Mesendoderm (in vitro differentiated cells): Measurements from ENCODE around the gene NHEJ1.
A peak's percentile ranks its signal among the peaks of the same experiment; 100 is the strongest.

Experiments
- DNase-seq: peaks from one replicate; pipeline ENCODE4 v3.0.0; 2013
- H2AK5ac ChIP-seq: 2 replicates; pipeline ENCODE4 v1.6.1; 2013; ENCODE audit warnings: low read length, inconsistent platforms
- H2BK120ac ChIP-seq: 2 replicates; pipeline ENCODE4 v1.6.1; 2013; ENCODE audit warnings: low read depth, mild to moderate bottlenecking, low read length, moderate library complexity, mixed read lengths
- H2BK15ac ChIP-seq: replicated peaks from 2 replicates; pipeline ENCODE4 v1.6.1; 2013; ENCODE audit warnings: low read depth, mild to moderate bottlenecking, moderate library complexity
- H2BK5ac ChIP-seq: 2 replicates; pipeline ENCODE4 v1.6.1; 2013; ENCODE audit warnings: low read length, inconsistent platforms
- H3K18ac ChIP-seq: 2 replicates; pipeline ENCODE4 v1.6.1; 2013; ENCODE audit warnings: mild to moderate bottlenecking, low read length, mixed read lengths
- H3K23ac ChIP-seq: one replicate; pipeline ENCODE4 v1.6.1; 2013; ENCODE audit warnings: low read length
- H3K27ac ChIP-seq: 2 replicates; pipeline ENCODE4 v1.5.1; 2013; ENCODE audit warnings: low read depth, mild to moderate bottlenecking, inconsistent platforms, low read length, moderate library complexity
- H3K27me3 ChIP-seq: 2 replicates; pipeline ENCODE4 v1.6.1; 2013; ENCODE audit warnings: low read length, control low read depth, mild to moderate bottlenecking, inconsistent platforms; ENCODE audit not compliant: insufficient read depth, poor library complexity
- H3K36me3 ChIP-seq: 2 replicates; pipeline ENCODE4 v1.6.1; 2013; ENCODE audit warnings: low read length, inconsistent platforms; ENCODE audit not compliant: control insufficient read depth, insufficient read depth
- H3K4ac ChIP-seq: one replicate; pipeline ENCODE4 v1.6.1; 2013; ENCODE audit warnings: low read depth, mild to moderate bottlenecking, low read length, moderate library complexity
- H3K4me1 ChIP-seq: 2 replicates; pipeline ENCODE4 v1.6.1; 2013; ENCODE audit warnings: low read depth, low read length, inconsistent platforms; ENCODE audit not compliant: control insufficient read depth
- H3K4me2 ChIP-seq: 2 replicates; pipeline ENCODE4 v1.6.1; 2013; ENCODE audit warnings: low read length
- H3K4me3 ChIP-seq: 2 replicates; pipeline ENCODE4 v1.5.1; 2013; ENCODE audit warnings: mild to moderate bottlenecking, low read length
- H3K56ac ChIP-seq: one replicate; pipeline ENCODE4 v1.6.1; 2013; ENCODE audit warnings: low read length
- H3K79me1 ChIP-seq: 2 replicates; pipeline ENCODE4 v1.6.1; 2013; ENCODE audit warnings: low read length, inconsistent platforms
- H3K79me2 ChIP-seq: 2 replicates; pipeline ENCODE4 v1.6.1; 2013; ENCODE audit warnings: mild to moderate bottlenecking, low read length; ENCODE audit not compliant: control insufficient read depth, insufficient read depth
- H3K9ac ChIP-seq: 2 replicates; pipeline ENCODE4 v1.6.1; 2013; ENCODE audit warnings: low read length, inconsistent platforms
- H4K5ac ChIP-seq: one replicate; pipeline ENCODE4 v1.6.1; 2013; ENCODE audit warnings: low read length
- H4K8ac ChIP-seq: one replicate; pipeline ENCODE4 v1.6.1; 2013; ENCODE audit warnings: low read depth, mild to moderate bottlenecking, control low read depth, low read length, moderate library complexity
- WGBS: extraction: QIAGEN DNeasy Blood & Tissue Kit; methylation state at CpG from one replicate; pipeline ENCODE4 v1.1.7; 2013; ENCODE audit warnings: low lambda C conversion rate, missing lambda C conversion rate; ENCODE audit not compliant: insufficient coverage; ENCODE audit errors: extremely low coverage; 5-methylcytosine and 5-hydroxymethylcytosine counted together

The NHEJ1 gene

GRCh38 chr2:219112651-219113338 lies 47.8 kb downstream of the NHEJ1 start:
- Histone ChIP-seq H4K5ac (no peak overlapping the region), H3K36me3 (no peaks in the 10 kb centered on the region), H4K8ac (no peak overlapping the region), H3K4me3 (no peak overlapping the region), H2AK5ac (no peak overlapping the region), H2BK5ac (no peak overlapping the region), H3K27ac (no peak overlapping the region), H2BK120ac (no peak overlapping the region), H3K18ac (no peak overlapping the region), H3K4ac (no peak overlapping the region), H3K27me3 (no peaks in the 10 kb centered on the region), H3K79me2 (no peaks in the 10 kb centered on the region), H3K56ac (no peak overlapping the region), H3K79me1 (no peaks in the 10 kb centered on the region), H3K9ac (no peak overlapping the region), H3K23ac (no peak overlapping the region), H3K4me1 (no peaks in the 10 kb centered on the region), H3K4me2 (no peak overlapping the region), H2BK15ac (no peak overlapping the region)
- no CpG with 5 or more reads among the region's 9 CpGs for WGBS
- DNase-seq = no peak

GRCh38 chr2:219112062-219112406 lies 48.6 kb downstream of the NHEJ1 start:
- Histone ChIP-seq H3K18ac (no peak overlapping the region), H3K27ac (no peak overlapping the region)
- 100% methylated on average over 1 of the region's 2 CpGs for WGBS

GRCh38 chr2:219111375-219112061 lies 49.1 kb downstream of the NHEJ1 start:
- Histone ChIP-seq H2BK15ac (no peak overlapping the region), H3K27ac (no peak overlapping the region), H3K36me3 (no peaks in the 10 kb centered on the region), H4K8ac (no peak overlapping the region), H3K27me3 (no peaks in the 10 kb centered on the region), H3K79me1 (no peaks in the 10 kb centered on the region), H3K23ac (no peak overlapping the region), H3K4me1 (no peaks in the 10 kb centered on the region), H3K56ac (no peak overlapping the region), H3K4ac (no peak overlapping the region), H3K4me3 (no peak overlapping the region), H2BK5ac (no peak overlapping the region), H3K79me2 (no peaks in the 10 kb centered on the region), H4K5ac (no peak overlapping the region), H3K4me2 (no peak overlapping the region), H2BK120ac (no peak overlapping the region), H3K9ac (no peak overlapping the region), H2AK5ac (no peak overlapping the region), H3K18ac (no peak overlapping the region)
- no peak for DNase-seq
- WGBS = no CpG with 5 or more reads among the region's 5 CpGs

More at GRCh38 chr2:219112062-219112406, 48.6 kb downstream of the NHEJ1 start:
- Histone ChIP-seq H4K8ac (no peak overlapping the region), H2AK5ac (no peak overlapping the region), H3K4ac (no peak overlapping the region), H3K79me2 (no peaks in the 10 kb centered on the region), H2BK5ac (no peak overlapping the region), H3K23ac (no peak overlapping the region), H4K5ac (no peak overlapping the region), H3K4me1 (no peaks in the 10 kb centered on the region), H2BK15ac (no peak overlapping the region), H2BK120ac (no peak overlapping the region), H3K79me1 (no peaks in the 10 kb centered on the region), H3K4me2 (no peak overlapping the region), H3K56ac (no peak overlapping the region), H3K9ac (no peak overlapping the region), H3K27me3 (no peaks in the 10 kb centered on the region), H3K36me3 (no peaks in the 10 kb centered on the region), H3K4me3 (no peak overlapping the region)
- no peak for DNase-seq

GRCh38 chr2:219109471-219109870 lies 51.1 kb downstream of the NHEJ1 start:
- Histone ChIP-seq H3K79me2 (no peaks in the 10 kb centered on the region), H3K4me1 (no peaks in the 10 kb centered on the region), H3K23ac (no peak overlapping the region), H3K27ac (no peak overlapping the region), H3K9ac (no peak overlapping the region), H2BK120ac (no peak overlapping the region), H2AK5ac (no peak overlapping the region), H3K4ac (no peak overlapping the region), H3K56ac (no peak overlapping the region), H3K4me3 (no peak overlapping the region), H4K5ac (no peak overlapping the region), H4K8ac (no peak overlapping the region), H2BK5ac (no peak overlapping the region), H3K27me3 (no peaks in the 10 kb centered on the region), H2BK15ac (no peak overlapping the region), H3K79me1 (no peaks in the 10 kb centered on the region), H3K18ac (no peak overlapping the region), H3K4me2 (no peak overlapping the region), H3K36me3 (no peaks in the 10 kb centered on the region)
- peak; percentile 83 for DNase-seq
- no CpG with 5 or more reads among the region's 3 CpGs for WGBS

GRCh38 chr2:219107758-219108157 lies 52.9 kb downstream of the NHEJ1 start:
- Histone ChIP-seq H3K4me2 (no peak overlapping the region), H3K56ac (no peak overlapping the region), H3K27me3 (no peaks in the 10 kb centered on the region), H3K9ac (no peak overlapping the region), H2BK15ac (no peak overlapping the region), H3K23ac (no peak overlapping the region), H2BK5ac (no peak overlapping the region), H3K36me3 (no peaks in the 10 kb centered on the region), H2BK120ac (no peak overlapping the region), H4K5ac (no peak overlapping the region), H3K79me2 (no peaks in the 10 kb centered on the region), H3K4ac (no peak overlapping the region), H3K18ac (no peak overlapping the region), H4K8ac (no peak overlapping the region), H3K4me1 (no peaks in the 10 kb centered on the region), H3K79me1 (no peaks in the 10 kb centered on the region), H3K27ac (no peak overlapping the region), H2AK5ac (no peak overlapping the region), H3K4me3 (no peak overlapping the region)
- no peak for DNase-seq
- WGBS = no CpG with 5 or more reads among the region's 8 CpGs
